ENCODE results near the gene KRTAP21-2.

GRCh38 chr21:30718239-30718909, 28.7 kb downstream of the KRTAP21-2 start, which contains the start of gene KRTAP21-3:
- TF ChIP-seq ZNF384 (IDR thresholded peaks at IDR 0.05) (no peak), FOXK2 (IDR thresholded peaks at IDR 0.05) (no peak), FOXM1 (IDR thresholded peaks at IDR 0.05; ENCODE audit: borderline replicate concordance) (no peak), FOXA1 (IDR thresholded peaks at IDR 0.05) (no peak), CTBP1 (IDR thresholded peaks at IDR 0.05; ENCODE audit: borderline replicate concordance) (no peak), L3MBTL2 (conservative IDR thresholded peaks at IDR 0.05) (no peak), BHLHE40 (IDR thresholded peaks at IDR 0.05; ENCODE audit: borderline replicate concordance) (no peak)
